ENCODE results near the gene PLA2G6.

The PLA2G6 gene

DNA sequence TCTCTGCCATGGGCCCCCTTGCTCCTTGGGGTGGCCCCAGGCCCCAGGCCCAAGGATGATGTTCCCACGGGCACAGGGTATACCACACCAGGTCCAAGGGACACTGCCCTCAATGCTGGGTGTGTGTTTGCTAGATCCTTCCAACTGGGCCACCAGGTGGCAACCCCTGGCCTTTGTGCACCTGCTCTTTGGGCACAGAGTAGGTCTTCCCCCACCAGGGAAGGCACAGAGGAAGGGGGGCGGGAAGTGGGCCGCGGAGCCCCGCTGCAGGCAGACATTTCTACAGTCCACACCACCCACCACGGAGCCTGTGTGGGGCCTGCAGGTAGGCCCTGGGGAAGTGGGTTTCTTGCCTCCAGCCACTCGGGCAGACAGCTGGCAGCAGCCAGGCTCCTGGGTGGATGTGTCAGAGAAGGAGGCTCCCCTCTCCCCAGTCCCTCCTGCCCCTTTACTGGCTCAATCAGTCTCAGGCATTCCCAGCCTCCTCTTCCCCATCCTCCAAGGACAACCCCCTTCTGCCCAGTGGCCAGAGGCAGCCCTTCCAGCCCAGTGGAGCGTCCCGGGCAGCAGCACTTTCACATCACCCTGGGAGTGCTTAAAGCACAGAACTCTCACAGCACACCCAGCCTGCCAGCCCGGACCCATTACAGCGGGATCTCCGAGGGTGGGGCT lies 41.8 kb upstream of the PLA2G6 start:
- Histone ChIP-seq H3K4me2 (ENCODE audit: insufficient read depth, low read length) (no peak overlapping the region), H4K20me1 (ENCODE audit: insufficient read depth, low read length) (no peaks in the 10 kb centered on the region), H3K27ac (ENCODE audit: low read length) (no peak overlapping the region), H3K27me3 (ENCODE audit: insufficient read depth, low read length, poor library complexity) (no peaks in the 10 kb centered on the region), H2AFZ (ENCODE audit: low read depth, low read length) (no peak overlapping the region), H3K79me2 (ENCODE audit: insufficient read depth, low read length) (no peaks in the 10 kb centered on the region), H3K4me3 (ENCODE audit: low read depth in 1 of 2, low read length in 2 of 2) (no peak overlapping the region), H3K9ac (ENCODE audit: low read depth, low read length) (no peak overlapping the region), H3K9me3 (ENCODE audit: insufficient read depth, low read length, severe bottlenecking) (no peaks in the 10 kb centered on the region), H3K36me3 (ENCODE audit: insufficient read depth, low read length) (peaks cover 30% of the 10 kb centered on the region), H3K4me1 (ENCODE audit: insufficient read depth, low read length) (no peaks in the 10 kb centered on the region)
- TF ChIP-seq EZH2 (IDR thresholded peaks at IDR 0.05; ENCODE audit: borderline replicate concordance, low read depth, low read length, severe bottlenecking) = no peak
- TF ChIP-seq, protein P1, sequence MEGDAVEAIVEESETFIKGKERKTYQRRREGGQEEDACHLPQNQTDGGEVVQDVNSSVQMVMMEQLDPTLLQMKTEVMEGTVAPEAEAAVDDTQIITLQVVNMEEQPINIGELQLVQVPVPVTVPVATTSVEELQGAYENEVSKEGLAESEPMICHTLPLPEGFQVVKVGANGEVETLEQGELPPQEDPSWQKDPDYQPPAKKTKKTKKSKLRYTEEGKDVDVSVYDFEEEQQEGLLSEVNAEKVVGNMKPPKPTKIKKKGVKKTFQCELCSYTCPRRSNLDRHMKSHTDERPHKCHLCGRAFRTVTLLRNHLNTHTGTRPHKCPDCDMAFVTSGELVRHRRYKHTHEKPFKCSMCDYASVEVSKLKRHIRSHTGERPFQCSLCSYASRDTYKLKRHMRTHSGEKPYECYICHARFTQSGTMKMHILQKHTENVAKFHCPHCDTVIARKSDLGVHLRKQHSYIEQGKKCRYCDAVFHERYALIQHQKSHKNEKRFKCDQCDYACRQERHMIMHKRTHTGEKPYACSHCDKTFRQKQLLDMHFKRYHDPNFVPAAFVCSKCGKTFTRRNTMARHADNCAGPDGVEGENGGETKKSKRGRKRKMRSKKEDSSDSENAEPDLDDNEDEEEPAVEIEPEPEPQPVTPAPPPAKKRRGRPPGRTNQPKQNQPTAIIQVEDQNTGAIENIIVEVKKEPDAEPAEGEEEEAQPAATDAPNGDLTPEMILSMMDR (IDR thresholded peaks at IDR 0.05; ENCODE audit: borderline replicate concordance, extremely low read depth, low read length, poor library complexity, severe bottlenecking) = no peak
- ATAC-seq (ENCODE audit: insufficient read depth, low read depth) (peak; percentile 46; the same call in 1 of the 3 replicates), DNase-seq (peak; percentile 21)

DNA sequence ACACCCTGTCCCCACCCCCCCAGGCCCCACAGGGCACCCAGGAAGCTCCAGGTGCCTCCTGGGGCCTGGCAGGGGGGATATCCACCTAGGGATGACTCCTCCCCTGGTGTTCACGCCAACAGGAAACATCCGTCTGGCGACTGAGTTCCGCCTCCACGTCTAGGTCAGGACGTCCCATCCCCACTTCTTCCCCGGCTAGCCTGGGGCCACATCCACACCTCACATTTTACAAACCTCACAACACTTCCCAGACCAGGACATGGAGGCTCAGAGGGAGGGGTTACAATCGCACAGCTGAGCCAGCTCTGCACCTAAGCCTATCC lies 41.1 kb upstream of the PLA2G6 start:
- ATAC-seq (ENCODE audit: insufficient read depth, low read depth) (no peak), DNase-seq (no peak)
- H3K36me3 ChIP-seq (ENCODE audit: insufficient read depth, low read length) = peaks cover 27% of the 10 kb centered on the region
- no peaks in the 10 kb centered on the region for H3K4me1 ChIP-seq (ENCODE audit: insufficient read depth, low read length)
- no peaks in the 10 kb centered on the region for H4K20me1 ChIP-seq (ENCODE audit: insufficient read depth, low read length)
- H2AFZ ChIP-seq (ENCODE audit: low read depth, low read length) = no peak overlapping the region
- H3K9me3 ChIP-seq (ENCODE audit: insufficient read depth, low read length, severe bottlenecking) = no peaks in the 10 kb centered on the region
- H3K79me2 ChIP-seq (ENCODE audit: insufficient read depth, low read length) = no peaks in the 10 kb centered on the region
- H3K27me3 ChIP-seq (ENCODE audit: insufficient read depth, low read length, poor library complexity) = no peaks in the 10 kb centered on the region
- H3K27ac ChIP-seq (ENCODE audit: low read length) = no peak overlapping the region
- H3K4me3 ChIP-seq (ENCODE audit: low read depth in 1 of 2, low read length in 2 of 2) = no peak overlapping the region
- H3K9ac ChIP-seq (ENCODE audit: low read depth, low read length) = no peak overlapping the region
- TF ChIP-seq EZH2 (IDR thresholded peaks at IDR 0.05; ENCODE audit: borderline replicate concordance, low read depth, low read length, severe bottlenecking) = no peak
- TF ChIP-seq, protein P1 (IDR thresholded peaks at IDR 0.05; ENCODE audit: borderline replicate concordance, extremely low read depth, low read length, poor library complexity, severe bottlenecking) = no peak
- H3K4me2 ChIP-seq (ENCODE audit: insufficient read depth, low read length) = no peak overlapping the region

DNA sequence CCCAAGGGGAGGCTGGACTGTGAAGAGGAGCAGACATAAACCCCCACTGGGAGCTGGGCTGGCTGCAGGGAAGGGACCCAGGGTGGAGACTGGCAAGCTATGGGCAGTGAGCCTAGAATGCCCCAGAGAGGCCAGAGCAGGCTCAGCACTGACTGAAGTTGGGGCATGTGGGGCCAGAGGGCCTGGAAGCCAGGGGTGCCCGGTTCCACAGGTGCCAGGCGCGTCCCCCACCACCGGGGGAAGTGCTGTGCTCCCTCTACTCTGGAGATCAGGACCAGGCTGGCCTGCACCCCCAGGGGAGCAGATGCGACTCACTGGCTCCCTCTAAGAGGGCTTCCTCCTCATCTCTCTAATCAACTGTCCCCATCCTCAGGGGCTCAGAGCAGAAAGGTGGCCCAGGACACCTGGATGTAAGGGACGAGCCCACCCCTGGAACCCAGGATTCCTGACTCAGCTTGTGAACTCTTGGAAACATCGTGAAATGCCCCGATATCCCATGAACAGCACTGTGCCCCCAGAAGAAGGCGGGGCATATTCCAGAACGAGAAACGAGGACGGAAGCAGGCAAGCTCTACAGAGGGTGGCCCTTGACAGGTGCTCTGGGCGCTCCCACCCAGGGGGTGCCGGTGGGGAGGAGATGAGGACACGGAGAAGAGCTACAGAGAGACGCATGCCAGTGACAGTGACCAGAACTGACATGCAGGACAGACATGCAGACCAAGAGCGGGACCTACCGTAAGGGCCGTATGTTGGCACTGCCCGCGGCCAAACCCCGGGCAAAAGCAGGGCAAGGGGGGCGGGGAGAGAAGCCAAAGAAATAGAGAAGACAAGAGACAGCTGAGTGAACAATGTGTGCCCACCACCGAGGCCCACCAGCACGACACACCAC lies 40.5 kb upstream of the PLA2G6 start:
- Histone ChIP-seq H2AFZ (ENCODE audit: low read depth, low read length) (no peak overlapping the region), H3K4me3 (ENCODE audit: low read depth in 1 of 2, low read length in 2 of 2) (no peak overlapping the region), H3K4me2 (ENCODE audit: insufficient read depth, low read length) (no peak overlapping the region), H3K4me1 (ENCODE audit: insufficient read depth, low read length) (no peaks in the 10 kb centered on the region), H3K9ac (ENCODE audit: low read depth, low read length) (no peak overlapping the region), H3K79me2 (ENCODE audit: insufficient read depth, low read length) (no peaks in the 10 kb centered on the region), H3K36me3 (ENCODE audit: insufficient read depth, low read length) (peaks cover 23% of the 10 kb centered on the region), H3K9me3 (ENCODE audit: insufficient read depth, low read length, severe bottlenecking) (no peaks in the 10 kb centered on the region), H3K27me3 (ENCODE audit: insufficient read depth, low read length, poor library complexity) (no peaks in the 10 kb centered on the region), H4K20me1 (ENCODE audit: insufficient read depth, low read length) (no peaks in the 10 kb centered on the region), H3K27ac (ENCODE audit: low read length) (no peak overlapping the region)
- no peak for ATAC-seq (ENCODE audit: insufficient read depth, low read depth)
- no peak for DNase-seq
- TF ChIP-seq EZH2 (IDR thresholded peaks at IDR 0.05; ENCODE audit: borderline replicate concordance, low read depth, low read length, severe bottlenecking) = no peak
- TF ChIP-seq, protein P1 (IDR thresholded peaks at IDR 0.05; ENCODE audit: borderline replicate concordance, extremely low read depth, low read length, poor library complexity, severe bottlenecking) = no peak
